MCF 10A (cell line): ENCODE data around the gene SPOCK3. TPM values are rescaled to one million over a fixed set of nuclear protein-coding genes. Genes with fewer than 3 reads are reported as not detected.

Experiments used
- BruUV-seq: library from RNA; stranded (reverse); fragments of 400-500 nt; replicated peaks from 2 replicates; lab custom pipeline; 2021; lab: Mats Ljungman, UMichigan
- CTCF ChIA-PET: fragments of 300-600 bp; sonication (Branson Sonifier 250); formaldehyde crosslinking; extraction: SDS; loops from one replicate; lab custom pipeline; 2021; ENCODE audit warnings: antibody characterized with exemption, inconsistent platforms; lab: Yijun Ruan, JAX
- POLR2A ChIA-PET: fragments of 300-600, 350-650 bp; sonication (Branson Sonifier 250); formaldehyde crosslinking; extraction: SDS; loops from one replicate; lab custom pipeline; 2020; ENCODE audit warnings: antibody characterized with exemption, inconsistent platforms; lab: Yijun Ruan, JAX
- DNase-seq: peaks from one replicate; pipeline ENCODE4 v3.0.0-alpha.2; 2018; ENCODE audit not compliant: unreplicated experiment
- H3K27ac Mint-ChIP-seq: one replicate; pipeline ENCODE4 v1.8.0; 2022; ENCODE audit warnings: mild to moderate bottlenecking, low read depth, mixed read lengths; ENCODE audit not compliant: unreplicated experiment
- H3K27me3 Mint-ChIP-seq: one replicate; pipeline ENCODE4 v1.8.0; 2022; ENCODE audit warnings: mixed read lengths; ENCODE audit not compliant: insufficient read depth, unreplicated experiment
- H3K36me3 Mint-ChIP-seq: one replicate; pipeline ENCODE4 v1.8.0; 2022; ENCODE audit warnings: mild to moderate bottlenecking, moderate library complexity, mixed read lengths; ENCODE audit not compliant: insufficient read depth, unreplicated experiment
- H3K4me1 Mint-ChIP-seq: one replicate; pipeline ENCODE4 v1.8.0; 2022; ENCODE audit warnings: mixed read lengths; ENCODE audit not compliant: insufficient read depth, unreplicated experiment
- H3K4me3 Mint-ChIP-seq: one replicate; pipeline ENCODE4 v1.8.0; 2022; ENCODE audit warnings: mild to moderate bottlenecking, moderate library complexity, mixed read lengths; ENCODE audit not compliant: unreplicated experiment
- H3K9me3 Mint-ChIP-seq: one replicate; pipeline ENCODE4 v1.8.0; 2022; ENCODE audit warnings: mixed read lengths; ENCODE audit not compliant: unreplicated experiment
- CTCF ChIP-seq: fragments of 200-600 bp; IDR thresholded peaks from one replicate; pipeline ENCODE4 v1.8.0; 2022; ENCODE audit warnings: antibody characterized with exemption, mild to moderate bottlenecking; ENCODE audit not compliant: unreplicated experiment
- intact Hi-C: fragments of 100-400 bp; cut with micrococcal nuclease; formaldehyde crosslinking; loops from 2 replicates; pipeline ENCODE4 v1.14.1; 2022
- total RNA-seq: library from RNA; stranded (reverse); gene quantifications from 2 replicates; pipeline ENCODE4 v1.2.3, GENCODE V29; 2022

The SPOCK3 gene
- total RNA-seq, 1 experiment from 2014 or later = not detected

GRCh38 chr4:167196344-167197012 lies 37.8 kb downstream of the SPOCK3 start:
- CTCF ChIA-PET = interaction anchor here (1.3 kb wide), 1 partner anchor 174 kb away, joined by 5 read pairs; no protein-coding TSS in a partner anchor
- no peaks in the 10 kb centered on the region for H3K9me3 Mint-ChIP-seq
- no peaks in the 10 kb centered on the region for H3K27me3 Mint-ChIP-seq
- H3K36me3 Mint-ChIP-seq = no peaks in the 10 kb centered on the region
- H3K27ac Mint-ChIP-seq = peak overlapping the region; percentile 6
- DNase-seq = peak; percentile 18
- no peak for TF ChIP-seq CTCF
- peaks cover 6% of the 10 kb centered on the region for H3K4me1 Mint-ChIP-seq
- POLR2A ChIA-PET = interaction anchor here (0.6 to 0.7 kb wide), 3 partner anchors 19 to 1425 kb away, joined by 3 read pairs; no protein-coding TSS in a partner anchor
- BruUV-seq = no TSS peak
- no peak overlapping the region for H3K4me3 Mint-ChIP-seq
- intact Hi-C loops = no loop called here

- ChIA-PET POLR2A (no interaction called here), CTCF (no interaction called here)
- H3K9me3 Mint-ChIP-seq = no peaks in the 10 kb centered on the region
- no peaks in the 10 kb centered on the region for H3K36me3 Mint-ChIP-seq
- H3K4me1 Mint-ChIP-seq = no peaks in the 10 kb centered on the region
- no peak for DNase-seq
- H3K27me3 Mint-ChIP-seq = no peaks in the 10 kb centered on the region
- intact Hi-C loops = no loop called here
- no peak overlapping the region for H3K27ac Mint-ChIP-seq
- no TSS peak for BruUV-seq
- H3K4me3 Mint-ChIP-seq = no peak overlapping the region
- no peak for TF ChIP-seq CTCF
Observed at GRCh38 chr4:167190379-167190778, 43.9 kb downstream of the SPOCK3 start.

GRCh38 chr4:167185465-167185864 lies 48.8 kb downstream of the SPOCK3 start:
- POLR2A ChIA-PET = no interaction called here
- Mint-ChIP-seq H3K4me3 (no peak overlapping the region), H3K36me3 (no peaks in the 10 kb centered on the region), H3K9me3 (no peaks in the 10 kb centered on the region), H3K4me1 (no peaks in the 10 kb centered on the region), H3K27me3 (no peaks in the 10 kb centered on the region), H3K27ac (no peak overlapping the region)
- no peak for DNase-seq
- TF ChIP-seq CTCF = no peak
- BruUV-seq = no TSS peak
- CTCF ChIA-PET = interaction anchor here (0.6 to 0.7 kb wide), 4 partner anchors 22 to 899 kb away, joined by 3 to 5 read pairs (median 4); no protein-coding TSS in a partner anchor
- intact Hi-C loops = no loop called here

GRCh38 chr4:167183036-167183435 lies 51.3 kb downstream of the SPOCK3 start:
- ChIA-PET POLR2A (no interaction called here), CTCF (no interaction called here)
- intact Hi-C loops = no loop called here
- Mint-ChIP-seq H3K4me1 (no peaks in the 10 kb centered on the region), H3K27ac (no peak overlapping the region), H3K4me3 (no peak overlapping the region), H3K36me3 (no peaks in the 10 kb centered on the region), H3K27me3 (no peaks in the 10 kb centered on the region), H3K9me3 (no peaks in the 10 kb centered on the region)
- TF ChIP-seq CTCF = no peak
- no TSS peak for BruUV-seq
- no peak for DNase-seq
